SH-SY5Y (cell line): Measurements from ENCODE around the gene TNIK.

Source experiments
- GATA2 ChIP-seq: IDR thresholded peaks from 2 replicates; pipeline ENCODE4 v1.6.1; 2011; ENCODE audit warnings: mild to moderate bottlenecking, low read depth, low read length
- GATA3 ChIP-seq: IDR thresholded peaks from 2 replicates; pipeline ENCODE4 v1.6.1; 2011; ENCODE audit warnings: low read depth, mild to moderate bottlenecking, low read length, moderate library complexity

DNA sequence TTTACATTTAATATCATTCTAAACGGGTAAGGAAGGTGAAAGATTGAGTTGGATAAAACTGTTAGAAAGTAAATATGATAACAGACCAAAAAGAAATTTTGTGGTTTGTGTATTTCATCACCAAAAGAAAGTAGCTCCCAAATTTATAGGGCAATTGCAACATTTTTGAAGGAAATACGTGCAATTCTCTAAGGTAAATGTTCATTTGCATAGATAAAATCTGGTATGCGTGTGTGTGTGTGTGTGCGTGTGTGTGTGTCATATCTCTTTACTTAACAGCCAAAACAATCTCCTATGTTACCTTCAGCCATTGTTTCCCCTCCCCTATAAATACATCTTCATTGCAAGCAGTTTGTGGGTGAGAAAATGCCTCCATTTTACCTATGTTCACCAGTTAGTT lies 208.4 kb downstream of the TNIK start:
- TF ChIP-seq GATA2, result no peak
- TF ChIP-seq GATA3, result no peak
